PFSK-1 (cell line): ENCODE results near the gene ZNF665.

Source experiments
- FOXP2 ChIP-seq: optimal IDR thresholded peaks from 2 replicates; pipeline ENCODE3; 2011; ENCODE audit warnings: borderline replicate concordance, control low read depth, inconsistent platforms; ENCODE audit not compliant: insufficient read depth; ENCODE audit errors: extremely low read length, extremely low read depth
- POLR2AphosphoS5 ChIP-seq: IDR thresholded peaks from 2 replicates; pipeline ENCODE4 v1.6.1; 2012; ENCODE audit warnings: low read depth, mild to moderate bottlenecking, control low read depth, low read length, moderate library complexity
- REST ChIP-seq, 2 experiments: IDR thresholded peaks; 2 replicates each; pipeline versions ENCODE4 v1.6.1 to v1.8.0; 2011 to 2012; ENCODE audit warnings: low read depth in 2 of 2, low read length in 2 of 2, control low read depth in 1 of 2, inconsistent platforms in 1 of 2, mild to moderate bottlenecking in 1 of 2, moderate library complexity in 1 of 2; ENCODE audit not compliant: insufficient read depth in 1 of 2
- SIN3A ChIP-seq: IDR thresholded peaks from 2 replicates; pipeline ENCODE4 v1.6.1; 2012; ENCODE audit warnings: mild to moderate bottlenecking, low read length, moderate library complexity, borderline replicate concordance; ENCODE audit not compliant: insufficient read depth
- TAF1 ChIP-seq: IDR thresholded peaks from 2 replicates; pipeline ENCODE4 v1.6.1; 2012; ENCODE audit warnings: low read length, control low read depth, borderline replicate concordance; ENCODE audit not compliant: insufficient read depth

- no peak for TF ChIP-seq POLR2AphosphoS5
- TF ChIP-seq TAF1: no peak
- no peak for TF ChIP-seq REST (IDR thresholded peaks at IDR 0.05; ENCODE audit: insufficient read depth in 1 of 2, low read depth in 2 of 2, low read length in 2 of 2)
- TF ChIP-seq SIN3A: no peak
- no peak for TF ChIP-seq FOXP2
Measured at GRCh38 chr19:53196777-53197396, 3.7 kb upstream of the ZNF665 start.
